GM08714 (cell line): ENCODE measurements around the gene DGCR2.
"Not testable (repeated sequence)": the region's sequence is repeated elsewhere in the genome, so short reads cannot be mapped to it uniquely, and the experiment has no call there.

Experiments
- H3K4me3 ChIP-seq: fragments of 200-500 bp; sonication (Bioruptor generic); 2 replicates; pipeline ENCODE4 v1.5.1; 2014; ENCODE audit warnings: mild to moderate bottlenecking, low read length, inconsistent platforms
- ZNF274 ChIP-seq: IDR thresholded peaks from 2 replicates; pipeline ENCODE4 v1.6.1; 2012; ENCODE audit warnings: mild to moderate bottlenecking, low read depth, low read length

DGCR2 gene

GRCh38 chr22:19003508-19003907 lies 118.7 kb downstream of the DGCR2 start:
- no peak overlapping the region for H3K4me3 ChIP-seq
- no peak for TF ChIP-seq ZNF274

GRCh38 chr22:19002684-19003038 lies 119.6 kb downstream of the DGCR2 start:
- no peak overlapping the region for H3K4me3 ChIP-seq
- TF ChIP-seq ZNF274, result no peak

- TF ChIP-seq ZNF274, result no peak
Observed at GRCh38 chr22:19001204-19001603, 121.0 kb downstream of the DGCR2 start.

GRCh38 chr22:19000106-19000505 lies 122.1 kb downstream of the DGCR2 start:
- H3K4me3 ChIP-seq, result not testable (repeated sequence)

More at GRCh38 chr22:19001204-19001603, 121.0 kb downstream of the DGCR2 start:
- H3K4me3 ChIP-seq, result no peak overlapping the region

GRCh38 chr22:18999416-18999815 lies 122.8 kb downstream of the DGCR2 start:
- no peak overlapping the region for H3K4me3 ChIP-seq
- no peak for TF ChIP-seq ZNF274

GRCh38 chr22:18999008-18999407 lies 123.2 kb downstream of the DGCR2 start:
- no peak overlapping the region for H3K4me3 ChIP-seq
- TF ChIP-seq ZNF274, result no peak

- TF ChIP-seq ZNF274, result no peak
- H3K4me3 ChIP-seq, result no peak overlapping the region
Observed at GRCh38 chr22:18997925-18998315, 124.3 kb downstream of the DGCR2 start.

- H3K4me3 ChIP-seq, result no peak overlapping the region
- no peak for TF ChIP-seq ZNF274
Observed at GRCh38 chr22:18997306-18997924, 124.8 kb downstream of the DGCR2 start.

- H3K4me3 ChIP-seq, result no peak overlapping the region
- no peak for TF ChIP-seq ZNF274
Observed at GRCh38 chr22:18996376-18996900, 125.8 kb downstream of the DGCR2 start.

- no peak overlapping the region for H3K4me3 ChIP-seq
- TF ChIP-seq ZNF274, result no peak
Observed at GRCh38 chr22:18995327-18995711, 126.9 kb downstream of the DGCR2 start.

GRCh38 chr22:18994701-18995326 lies 127.4 kb downstream of the DGCR2 start:
- no peak for TF ChIP-seq ZNF274

GRCh38 chr22:18994056-18994455 lies 128.2 kb downstream of the DGCR2 start:
- H3K4me3 ChIP-seq, result no peak overlapping the region
- TF ChIP-seq ZNF274, result no peak

More at GRCh38 chr22:18994701-18995326, 127.4 kb downstream of the DGCR2 start:
- no peak overlapping the region for H3K4me3 ChIP-seq

GRCh38 chr22:18992543-18993198 lies 129.5 kb downstream of the DGCR2 start:
- no peak overlapping the region for H3K4me3 ChIP-seq
- TF ChIP-seq ZNF274, result no peak

- no peak overlapping the region for H3K4me3 ChIP-seq
- no peak for TF ChIP-seq ZNF274
Observed at GRCh38 chr22:18991821-18992442, 130.3 kb downstream of the DGCR2 start.

GRCh38 chr22:18991138-18991432 lies 131.1 kb downstream of the DGCR2 start:
- no peak for TF ChIP-seq ZNF274

More at GRCh38 chr22:18991138-18991432, 131.1 kb downstream of the DGCR2 start:
- no peak overlapping the region for H3K4me3 ChIP-seq
